ENCODE results near the gene CPN2. TPM values are rescaled to one million over a fixed set of nuclear protein-coding genes. Genes with fewer than 3 reads are reported as not detected.

CPN2 gene
- total RNA-seq, 1 experiment from 2014 or later = not detected

GRCh38 chr3:194320100-194320499 lies 31.0 kb downstream of the CPN2 start:
- Mint-ChIP-seq H3K27me3 (ENCODE audit: low read depth) (peaks cover 52% of the 10 kb centered on the region), H3K27ac (no peak overlapping the region), H3K4me1 (peaks cover 17 to 26% of the 10 kb centered on the region in 2 experiments), H3K36me3 (ENCODE audit: insufficient read depth in 1 of 3, low read depth in 3 of 3) (peaks cover 20 to 27% (median 20%) of the 10 kb centered on the region in 3 experiments), H3K9me3 (peaks cover 32 to 54% of the 10 kb centered on the region in 2 experiments), H3K4me3 (no peak overlapping the region)
- Histone ChIP-seq H4K8ac (replicated peaks; ENCODE audit: insufficient read length, low read depth, low read length) (no peak overlapping the region), H3K18ac (ENCODE audit: insufficient read length, low read depth, low read length) (no peak overlapping the region), H3K23ac (ENCODE audit: insufficient read length, low read depth, low read length) (no peak overlapping the region), H2AK5ac (ENCODE audit: insufficient read length, low read length) (no peak overlapping the region), H2AFZ (ENCODE audit: low read length) (no peak overlapping the region), H3K79me2 (ENCODE audit: insufficient read depth, low read length) (no peaks in the 10 kb centered on the region), H3T11ph (ENCODE audit: low read length) (no peak overlapping the region), H4K91ac (ENCODE audit: insufficient read length, low read depth, low read length) (no peak overlapping the region), H4K20me1 (ENCODE audit: control insufficient read depth, insufficient read depth, insufficient read length) (no peaks in the 10 kb centered on the region), H3K27ac (ENCODE audit: insufficient read length, low read depth, low read length) (no peak overlapping the region), H4K5ac (ENCODE audit: insufficient read length, low read depth, low read length) (no peak overlapping the region), H2BK15ac (ENCODE audit: low read depth, low read length) (no peak overlapping the region), H3K79me1 (ENCODE audit: insufficient read depth, low read depth, low read length, poor library complexity, severe bottlenecking) (no peaks in the 10 kb centered on the region), H3K23me2 (ENCODE audit: insufficient read length, low read depth, low read length, poor library complexity, severe bottlenecking) (no peaks in the 10 kb centered on the region), H3K14ac (ENCODE audit: insufficient read depth, low read length) (no peak overlapping the region), H2BK12ac (ENCODE audit: insufficient read length, low read depth, low read length) (no peak overlapping the region), H3K27me3 (ENCODE audit: insufficient read depth, low read length) (peaks cover 3% of the 10 kb centered on the region; the same call in 1 of the 2 replicates), H3K56ac (ENCODE audit: insufficient read length, low read depth, low read length) (no peak overlapping the region), H3K4me1 (ENCODE audit: insufficient read depth, low read length) (no peaks in the 10 kb centered on the region), H3K9ac (ENCODE audit: extremely low read depth, insufficient read length, low read length) (no peak overlapping the region), H3K4me2 (ENCODE audit: insufficient read depth, insufficient read length, low read length) (no peak overlapping the region), H3K9me3 (ENCODE audit: control insufficient read depth, low read depth, low read length) (peaks cover 21% of the 10 kb centered on the region), H2BK20ac (ENCODE audit: low read depth, low read length, poor library complexity, severe bottlenecking) (no peak overlapping the region), H3K4ac (ENCODE audit: low read depth, low read length) (no peak overlapping the region), H2BK120ac (ENCODE audit: low read depth, low read length, poor library complexity, severe bottlenecking) (no peak overlapping the region), H2BK5ac (ENCODE audit: insufficient read length, low read length) (no peak overlapping the region)
- no peak for DNase-seq
- no peak for TF ChIP-seq CTCF (conservative IDR thresholded peaks at IDR 0.05)
- no CpG with 5 or more reads among the region's 5 CpGs for WGBS (ENCODE audit: extremely low coverage, insufficient read length, low lambda C conversion rate)

Data from H9 (cell line).